Mucosa of descending colon (tissue), 3 donors: ENCODE data around the gene PGAP3. TPM values are rescaled to one million over a fixed set of nuclear protein-coding genes. Genes with fewer than 3 reads are reported as not detected.

Source experiments
- ATAC-seq: fragments of 200-7000 bp; cut with Tn5 transposase; one replicate; pipeline ENCODE4 v1.9.1; 2020; ENCODE audit warnings: mild to moderate bottlenecking, moderate library complexity
- DNase-seq, 3 donors: peaks; one replicate each; pipeline ENCODE4 v3.0.0-alpha.2; 2020
- H3K36me3 ChIP-seq: fragments of 200-600 bp; one replicate; pipeline ENCODE4 v1.8.0; 2021; ENCODE audit warnings: low read depth, mild to moderate bottlenecking
- H3K4me1 ChIP-seq: fragments of 200-600 bp; one replicate; pipeline ENCODE4 v1.8.0; 2021; ENCODE audit warnings: low read depth, mild to moderate bottlenecking
- H3K4me3 ChIP-seq: fragments of 200-600 bp; one replicate; pipeline ENCODE4 v1.8.0; 2021; ENCODE audit warnings: mild to moderate bottlenecking
- H3K9me3 ChIP-seq: fragments of 200-600 bp; one replicate; pipeline ENCODE4 v1.8.0; 2021; ENCODE audit warnings: mild to moderate bottlenecking
- intact Hi-C, 2 donors: fragments of 100-400 bp; cut with DNase I in 1 of 2; cut with micrococcal nuclease in 1 of 2; formaldehyde crosslinking; loops; one replicate each; pipeline versions ENCODE4 v1.11.0 to v1.11.1; 2022; cut with DNase I, micrococcal nuclease
- total RNA-seq, 3 donors: library from RNA; stranded (reverse); fragmentation: NEBNext Ultra II Directional in 2 of 3; extraction: Animal tissue kit (Norgen Biotek cat#: 25700) in 2 of 3; gene quantifications; one replicate each; pipeline versions ENCODE4 v1.2.1 to v1.2.4, GENCODE V29; 2021 to 2023
- TF ChIP-seq, protein P1 (sequence below): fragments of 200-600 bp; IDR thresholded peaks from one replicate; pipeline ENCODE4 v1.8.0; 2022; ENCODE audit warnings: antibody characterized with exemption, mild to moderate bottlenecking
- donor health status: DM: no; HTN: no; CAD: no; lungs with moderate emphysema.
- donor health status: DM: no; HTN: no; CAD: no.
- donor health status: DM: no; HTN: yes; CAD: no.

PGAP3 gene
- total RNA-seq, 3 donors from 2014 or later = 27.7 to 74.6 (median 47.9) TPM

GRCh38 chr17:39672522-39673334 is 15.1 kb downstream of the PGAP3 start:
- Histone ChIP-seq H3K9me3 (no peaks in the 10 kb centered on the region), H3K4me3 (no peak overlapping the region), H3K4me1 (peaks cover 37% of the 10 kb centered on the region), H3K36me3 (no peaks in the 10 kb centered on the region)
- intact Hi-C loops = no loop called here
- TF ChIP-seq, protein P1, sequence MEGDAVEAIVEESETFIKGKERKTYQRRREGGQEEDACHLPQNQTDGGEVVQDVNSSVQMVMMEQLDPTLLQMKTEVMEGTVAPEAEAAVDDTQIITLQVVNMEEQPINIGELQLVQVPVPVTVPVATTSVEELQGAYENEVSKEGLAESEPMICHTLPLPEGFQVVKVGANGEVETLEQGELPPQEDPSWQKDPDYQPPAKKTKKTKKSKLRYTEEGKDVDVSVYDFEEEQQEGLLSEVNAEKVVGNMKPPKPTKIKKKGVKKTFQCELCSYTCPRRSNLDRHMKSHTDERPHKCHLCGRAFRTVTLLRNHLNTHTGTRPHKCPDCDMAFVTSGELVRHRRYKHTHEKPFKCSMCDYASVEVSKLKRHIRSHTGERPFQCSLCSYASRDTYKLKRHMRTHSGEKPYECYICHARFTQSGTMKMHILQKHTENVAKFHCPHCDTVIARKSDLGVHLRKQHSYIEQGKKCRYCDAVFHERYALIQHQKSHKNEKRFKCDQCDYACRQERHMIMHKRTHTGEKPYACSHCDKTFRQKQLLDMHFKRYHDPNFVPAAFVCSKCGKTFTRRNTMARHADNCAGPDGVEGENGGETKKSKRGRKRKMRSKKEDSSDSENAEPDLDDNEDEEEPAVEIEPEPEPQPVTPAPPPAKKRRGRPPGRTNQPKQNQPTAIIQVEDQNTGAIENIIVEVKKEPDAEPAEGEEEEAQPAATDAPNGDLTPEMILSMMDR = no peak
- ATAC-seq = no peak
- peak; percentile 13 to 44 (median 31) for DNase-seq

GRCh38 chr17:39671651-39672521 is 16.0 kb downstream of the PGAP3 start:
- peaks cover 42% of the 10 kb centered on the region for H3K4me1 ChIP-seq
- DNase-seq = peak; percentile 68 to 78 (median 72)
- peak; percentile 58 for ATAC-seq

GRCh38 chr17:39670746-39671145 is 17.1 kb downstream of the PGAP3 start:
- no peak for ATAC-seq
- Histone ChIP-seq H3K4me1 (peaks cover 39% of the 10 kb centered on the region), H3K36me3 (no peaks in the 10 kb centered on the region), H3K4me3 (no peak overlapping the region), H3K9me3 (no peaks in the 10 kb centered on the region)
- TF ChIP-seq, protein P1 = no peak
- intact Hi-C loops = no loop called here
- peak in 1 of 3 donors; percentile 35 for DNase-seq

More at GRCh38 chr17:39671651-39672521, 16.0 kb downstream of the PGAP3 start:
- intact Hi-C loops = no loop called here
- Histone ChIP-seq H3K9me3 (no peaks in the 10 kb centered on the region), H3K4me3 (no peak overlapping the region), H3K36me3 (no peaks in the 10 kb centered on the region)
- TF ChIP-seq, protein P1 = no peak

- DNase-seq = peak in 1 of 3 donors; percentile 44
- no peaks in the 10 kb centered on the region for H3K9me3 ChIP-seq
- no peaks in the 10 kb centered on the region for H3K36me3 ChIP-seq
- peaks cover 32% of the 10 kb centered on the region for H3K4me1 ChIP-seq
- intact Hi-C loops = no loop called here
- ATAC-seq = no peak
- no peak overlapping the region for H3K4me3 ChIP-seq
- TF ChIP-seq, protein P1 = no peak
Observed at GRCh38 chr17:39669897-39670735, 17.7 kb downstream of the PGAP3 start.
